EH (cell line): ENCODE results near the gene CSNK2B.
A peak's percentile ranks its signal among the peaks of the same experiment; 100 is the strongest.

Source experiments
- DNase-seq: peaks from one replicate; pipeline ENCODE4 v3.0.0-alpha.2; 2015; ENCODE audit warnings: low read depth

The CSNK2B gene

GRCh38 chr6:31711233-31711632 is 45.4 kb downstream of the CSNK2B start:
- no peak for DNase-seq

GRCh38 chr6:31712296-31712695 is 46.4 kb downstream of the CSNK2B start:
- DNase-seq = peak; percentile 8

- DNase-seq = no peak
Measured at GRCh38 chr6:31713465-31713864, 47.6 kb downstream of the CSNK2B start.

- DNase-seq = no peak
Measured at GRCh38 chr6:31713991-31714684, 48.3 kb downstream of the CSNK2B start.

- no peak for DNase-seq
Measured at GRCh38 chr6:31715022-31715958, 49.4 kb downstream of the CSNK2B start, which contains the start of gene LY6G6D. Gene LY6G6D (plus strand): TSS chr6:31715348. CDS start chr6:31715356, 8 bp downstream.

- DNase-seq = no peak
Measured at GRCh38 chr6:31717499-31718222, 51.8 kb downstream of the CSNK2B start.

- DNase-seq = no peak
Measured at GRCh38 chr6:31718265-31718664, 52.4 kb downstream of the CSNK2B start.

- no peak for DNase-seq
Measured at GRCh38 chr6:31719001-31719400, 53.1 kb downstream of the CSNK2B start.
